Epidermal melanocyte (primary cell): ENCODE data around the gene PSMB7.

ENCODE experiments used
- DNase-seq: peaks from one replicate; pipeline ENCODE4 v3.0.0; 2011; ENCODE audit warnings: low spot score; ENCODE audit not compliant: insufficient read length

The PSMB7 gene

DNA sequence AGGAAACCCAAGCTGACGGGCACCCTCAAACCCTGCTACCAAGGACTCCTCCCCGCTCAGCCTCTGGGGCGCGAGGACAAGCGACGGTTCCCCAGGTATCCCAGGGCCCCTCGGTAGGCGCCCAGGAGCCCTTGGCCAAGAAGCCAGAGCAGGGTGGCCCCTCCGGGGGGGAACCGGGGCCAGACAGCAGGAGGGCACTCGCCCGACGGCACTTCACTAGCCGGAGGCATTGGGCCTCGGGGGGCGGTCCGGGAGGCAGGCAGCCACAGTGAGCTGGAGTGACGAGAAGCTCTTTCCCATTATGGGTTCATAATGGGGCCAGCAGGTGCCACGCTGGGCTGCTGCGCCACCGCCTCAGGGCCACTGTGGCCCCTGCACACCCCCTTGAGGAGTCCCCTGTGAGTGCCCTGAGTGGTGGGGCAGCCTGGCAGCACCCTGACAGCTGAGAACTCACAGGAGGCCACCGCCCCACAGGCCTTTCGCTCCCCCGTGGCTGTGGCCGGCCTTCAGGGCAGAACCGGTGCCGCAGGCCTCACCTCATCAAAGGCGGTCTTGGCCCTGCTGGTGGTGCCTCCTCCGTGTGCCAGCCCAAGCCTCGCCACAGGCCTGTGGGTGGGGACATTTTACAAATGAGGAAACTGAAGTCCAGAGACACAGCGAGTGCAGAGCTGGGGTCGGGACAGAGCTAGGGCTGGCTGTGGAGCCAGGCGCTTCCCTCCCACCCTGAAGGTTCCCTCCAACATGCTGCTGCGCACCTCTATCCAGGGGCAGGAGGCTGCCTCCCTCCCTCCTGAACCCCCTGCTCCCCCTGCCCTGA is 68.7 kb downstream of the PSMB7 start:
- no peak for DNase-seq

DNA sequence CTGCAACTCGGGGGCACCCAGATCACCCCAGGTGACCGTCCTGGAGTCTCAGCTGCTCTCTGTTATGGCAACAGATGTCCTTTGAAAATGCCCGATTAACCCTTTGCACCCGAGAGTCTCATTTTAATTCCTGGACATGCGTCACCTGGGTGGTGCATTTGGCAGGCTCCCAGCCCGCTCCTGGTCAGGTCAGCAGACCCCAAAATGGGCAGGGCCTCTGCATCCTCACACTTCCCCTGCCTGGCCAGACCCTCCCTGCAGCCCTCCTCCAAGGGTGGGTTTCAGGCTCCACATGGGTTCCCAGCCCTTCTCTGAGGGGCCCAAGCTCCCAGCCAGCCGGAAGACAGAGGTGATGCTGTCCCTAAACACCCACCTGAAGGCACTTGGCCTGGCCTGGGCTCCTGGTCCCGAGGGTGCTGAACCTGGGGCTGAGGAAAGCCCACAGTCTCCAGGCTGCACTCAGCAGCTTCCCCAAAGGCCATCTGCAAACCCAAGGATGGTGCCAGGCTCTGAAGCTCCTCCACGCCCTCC is 69.4 kb downstream of the PSMB7 start:
- DNase-seq, result no peak

DNA sequence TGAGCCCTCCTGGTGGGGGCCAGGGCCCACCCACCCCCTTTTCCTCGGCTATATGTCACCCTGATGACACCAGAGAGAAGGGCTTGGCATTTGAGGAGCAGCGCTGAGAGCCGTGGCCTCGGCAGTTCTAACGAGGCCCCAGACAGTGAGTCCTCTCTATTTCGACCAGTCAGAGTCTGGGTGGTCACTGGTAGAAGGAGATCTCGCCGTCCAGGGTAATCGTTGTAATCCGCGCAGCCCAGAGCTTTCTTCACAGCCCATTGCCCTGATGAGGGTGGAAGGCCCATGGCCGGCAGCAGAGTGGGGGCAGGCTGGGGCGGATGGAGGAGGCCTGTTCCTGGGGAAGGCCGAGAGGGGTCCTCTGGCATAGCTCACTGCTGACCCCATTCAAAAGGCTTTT is 70.2 kb downstream of the PSMB7 start:
- DNase-seq, result no peak

DNA sequence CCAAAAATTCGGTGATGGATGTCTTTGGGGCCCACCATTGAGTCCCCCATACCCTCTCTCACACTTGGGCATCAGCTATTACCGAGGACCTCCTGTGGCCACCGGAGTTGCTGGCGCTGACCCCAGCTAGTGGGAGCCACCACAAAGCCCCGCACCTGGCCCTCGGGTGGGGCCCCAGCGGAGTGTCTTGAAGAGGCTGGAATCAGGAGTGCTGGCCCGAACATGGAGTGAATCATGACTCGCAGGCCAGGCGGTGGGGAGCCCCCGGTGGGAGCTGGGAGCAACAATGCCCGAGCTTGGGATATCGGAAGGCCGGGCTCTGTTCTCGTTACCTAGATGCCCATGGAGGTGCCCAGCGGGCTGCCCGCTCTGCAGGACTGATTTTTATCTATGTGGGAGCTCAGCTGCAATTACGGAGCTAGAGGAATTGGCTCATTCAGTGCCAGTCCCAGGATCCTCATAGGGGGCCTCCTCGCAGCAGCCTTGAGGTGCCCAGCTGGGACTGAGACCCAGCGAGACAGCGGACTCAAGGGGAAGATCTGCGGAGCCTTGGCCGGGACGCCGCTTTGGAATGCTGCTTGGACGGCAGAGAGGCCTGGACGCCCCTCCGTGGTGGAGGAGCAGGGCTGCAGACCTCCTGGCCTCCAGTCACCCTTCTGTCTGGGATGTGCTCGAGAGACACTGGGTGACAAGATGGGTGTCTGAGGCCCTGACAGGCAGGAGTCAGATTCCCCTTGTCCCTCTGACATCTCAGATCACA is 70.8 kb downstream of the PSMB7 start:
- no peak for DNase-seq

DNA sequence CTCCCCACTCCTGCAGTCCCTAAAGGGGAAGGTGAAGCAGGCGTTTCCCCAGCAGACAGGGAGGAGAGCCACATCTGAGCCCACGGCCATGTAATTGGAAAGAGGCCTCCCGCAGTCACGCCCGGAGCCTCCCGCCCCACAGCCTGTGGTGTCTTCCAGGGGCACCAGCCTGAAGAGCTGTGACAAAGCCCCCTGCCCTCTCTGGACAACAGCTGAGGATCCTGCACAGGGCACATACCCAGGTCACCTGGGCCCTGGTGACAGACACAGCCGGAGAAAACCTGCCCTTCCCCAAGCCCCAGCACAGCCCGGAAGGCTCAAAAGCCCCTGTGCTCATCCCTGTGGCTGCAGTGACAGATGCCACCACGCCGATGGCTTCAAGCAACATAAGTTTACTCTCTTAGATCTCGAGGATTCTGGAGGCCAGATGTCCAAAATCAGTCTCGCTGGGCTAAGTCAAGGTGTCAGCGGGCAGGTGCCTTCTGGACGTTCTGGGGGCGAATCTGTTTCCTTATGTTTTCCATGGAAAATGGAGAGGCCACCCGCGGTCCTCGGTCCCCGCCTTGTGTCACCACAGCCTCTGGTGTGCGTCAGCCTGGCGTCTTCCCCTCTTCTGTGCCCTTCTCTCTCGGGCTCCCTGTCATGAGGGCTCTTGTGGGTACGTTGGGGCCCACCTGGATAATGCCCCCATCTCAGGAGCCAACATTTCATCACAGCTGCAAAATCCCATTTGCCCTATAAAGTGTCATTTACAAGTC is 71.5 kb downstream of the PSMB7 start:
- no peak for DNase-seq

DNA sequence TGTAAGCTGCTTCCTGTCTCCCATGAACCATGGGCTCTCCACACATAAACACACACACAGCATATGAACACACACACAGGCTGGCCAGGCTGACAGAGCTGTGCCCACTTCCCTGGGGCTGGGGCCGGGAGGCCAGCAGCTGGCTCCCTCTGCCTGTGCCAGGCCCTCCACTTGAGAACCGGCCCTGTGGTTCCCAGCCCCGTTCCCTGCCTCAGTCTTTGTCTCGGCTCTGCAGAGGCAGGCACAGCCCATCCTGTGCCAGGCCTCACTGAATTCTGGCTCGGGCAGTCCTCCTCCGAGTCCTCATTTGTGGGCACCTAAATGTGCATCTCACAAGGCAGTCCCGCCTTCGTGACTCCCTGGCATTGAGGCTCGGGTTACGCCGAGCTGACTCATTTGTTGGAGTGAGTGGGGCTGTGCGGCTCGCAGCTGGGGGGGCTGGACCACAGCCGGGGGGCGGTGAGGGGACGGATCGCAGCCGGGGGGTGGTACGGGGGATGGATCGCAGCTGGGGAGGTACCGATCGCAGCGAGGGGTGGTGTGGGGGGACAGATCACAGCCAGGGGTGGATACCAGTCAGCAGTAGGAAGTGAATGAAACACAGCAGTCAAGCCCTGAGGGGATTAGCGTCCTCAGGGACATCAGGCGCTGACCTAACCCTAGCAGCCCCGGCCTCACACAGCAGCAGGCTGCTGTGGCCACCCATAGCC is 72.3 kb downstream of the PSMB7 start:
- DNase-seq, result peak; percentile 88

DNA sequence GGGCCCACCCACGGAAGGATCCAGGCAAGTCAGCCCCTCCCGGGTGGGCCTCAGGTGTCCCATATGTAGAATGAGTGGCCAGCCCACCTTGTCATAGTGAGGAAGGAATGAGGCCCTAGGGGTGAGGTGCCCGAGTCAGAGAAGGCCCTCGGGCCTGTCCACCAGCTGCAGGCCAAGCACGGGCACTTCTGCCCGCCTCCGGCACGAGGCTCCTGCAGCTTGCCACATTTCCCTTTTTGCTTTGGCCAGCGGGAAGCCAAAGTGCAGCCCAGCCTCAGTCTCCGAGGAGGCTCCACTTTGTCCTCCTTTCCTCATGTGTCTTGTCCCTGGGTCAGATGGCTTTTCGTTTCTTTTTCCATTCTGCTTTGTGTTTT is 72.9 kb downstream of the PSMB7 start:
- no peak for DNase-seq

DNA sequence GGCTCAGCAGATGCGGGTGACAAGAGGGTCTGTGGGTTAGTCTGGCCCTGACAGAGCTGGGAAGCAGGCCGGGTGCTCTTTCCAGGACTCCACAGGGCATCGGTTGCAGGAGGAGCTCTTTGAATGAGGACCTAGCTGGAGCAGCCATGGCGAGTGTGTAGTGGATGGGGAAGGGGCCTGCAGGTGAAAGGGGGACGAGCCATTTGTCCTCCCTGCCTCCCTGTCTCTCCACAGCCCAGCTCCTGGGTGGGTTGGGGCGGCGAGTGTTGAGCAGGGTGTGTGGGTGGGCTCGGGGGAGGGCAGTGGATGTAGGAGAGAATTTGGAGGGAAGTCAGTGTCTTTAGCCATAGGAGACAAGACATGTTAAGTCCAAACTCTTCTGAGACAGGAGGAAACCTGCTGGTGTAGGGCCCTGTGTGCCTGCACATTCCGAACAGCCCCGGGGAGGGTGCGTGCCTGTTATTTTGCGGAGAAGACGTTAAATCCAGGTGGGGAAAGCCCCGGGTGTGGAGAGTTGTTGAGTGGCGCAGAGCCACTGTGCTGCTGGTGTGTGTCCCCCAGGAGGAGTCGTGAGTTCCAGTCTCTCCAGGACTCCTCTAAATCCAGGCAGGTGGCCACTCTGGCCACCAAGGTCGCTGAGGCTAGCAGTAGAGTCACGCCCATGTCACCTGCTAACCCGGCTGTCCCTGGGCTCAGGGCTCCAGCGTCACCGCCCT is 73.6 kb downstream of the PSMB7 start:
- no peak for DNase-seq

DNA sequence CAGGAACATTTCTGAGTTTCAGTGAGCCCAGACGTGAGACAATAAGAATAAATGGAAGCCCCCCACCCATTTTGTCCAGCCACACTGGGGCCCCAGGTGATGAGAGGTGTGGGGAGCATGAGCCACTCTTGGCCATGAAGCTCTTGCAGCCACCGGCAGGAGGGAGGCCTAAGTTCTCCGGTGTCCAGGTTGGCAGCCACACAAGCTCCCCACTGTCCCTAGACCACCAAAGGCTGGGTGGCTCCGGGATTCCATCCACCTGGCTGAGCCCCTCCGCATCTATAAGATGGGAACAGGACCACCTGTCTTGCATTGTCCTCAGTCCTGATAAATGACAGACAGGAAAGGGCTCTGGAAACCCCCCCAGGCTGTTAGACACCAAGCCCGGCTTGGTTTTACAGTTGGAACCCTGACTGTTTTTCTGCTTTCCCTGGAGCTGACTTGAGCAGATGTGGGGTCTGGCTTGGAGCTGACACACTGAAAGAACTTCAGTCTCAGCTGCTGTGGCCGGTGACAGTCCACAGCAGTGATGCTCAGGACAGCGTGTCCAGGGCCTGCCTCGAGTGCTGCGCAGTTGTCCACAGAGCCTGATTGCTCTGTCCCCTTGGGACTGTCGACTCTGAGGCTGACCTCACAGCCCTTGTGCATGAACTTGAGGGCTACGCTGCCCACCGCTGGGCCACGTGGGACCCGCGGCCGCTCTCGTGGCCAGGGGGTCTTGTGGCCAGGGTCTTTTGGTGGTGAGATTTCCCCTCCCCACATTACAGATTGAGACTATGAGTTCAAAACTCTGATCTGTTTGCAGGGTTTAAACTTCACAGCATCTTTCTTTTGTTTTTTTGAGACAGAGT is 74.8 kb downstream of the PSMB7 start:
- DNase-seq, result no peak

DNA sequence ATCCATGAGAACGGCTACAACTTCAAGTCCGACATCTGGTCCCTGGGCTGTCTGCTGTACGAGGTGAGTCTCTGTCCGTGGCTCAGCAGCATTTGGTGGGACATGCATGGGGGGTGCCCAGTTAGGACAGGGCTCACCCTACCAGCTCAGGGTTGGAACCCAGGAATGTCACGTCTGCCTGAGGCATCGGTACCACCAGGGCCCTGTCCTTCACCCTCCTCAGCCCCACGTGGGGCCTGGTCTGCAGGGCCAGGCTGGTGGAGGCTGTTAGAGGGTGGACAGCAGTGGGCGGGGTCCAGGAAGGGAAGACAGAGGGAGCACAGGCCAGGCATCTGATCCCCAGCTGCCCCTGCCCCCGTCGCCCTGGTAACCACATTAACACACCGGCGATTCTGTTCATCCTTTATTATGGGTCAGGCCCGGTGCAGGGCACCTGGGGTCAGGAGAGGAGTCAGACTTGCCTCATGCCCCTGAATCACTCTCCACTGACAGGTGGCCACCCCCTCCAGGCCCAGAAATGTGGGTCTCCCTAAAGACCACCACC is 75.6 kb downstream of the PSMB7 start:
- DNase-seq, result no peak

DNA sequence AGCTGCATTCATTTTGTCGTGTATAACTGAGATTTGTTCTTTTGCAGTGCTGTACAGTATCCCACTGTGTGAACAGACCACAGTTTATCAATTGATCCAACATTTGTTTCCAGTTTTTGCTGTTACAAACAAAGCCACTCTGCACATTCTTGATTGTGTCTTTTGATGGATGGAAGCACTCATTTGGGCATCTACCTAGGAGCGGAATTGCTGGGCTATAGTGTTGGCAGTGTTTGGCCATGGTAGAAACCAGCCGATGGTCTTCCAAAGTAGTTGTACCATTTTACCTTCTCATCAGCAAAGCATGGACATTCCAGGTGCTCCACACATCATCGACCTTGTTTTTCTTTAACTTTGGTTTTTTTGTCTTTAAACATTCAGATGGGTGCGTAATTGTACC is 77.7 kb downstream of the PSMB7 start:
- DNase-seq, result no peak

DNA sequence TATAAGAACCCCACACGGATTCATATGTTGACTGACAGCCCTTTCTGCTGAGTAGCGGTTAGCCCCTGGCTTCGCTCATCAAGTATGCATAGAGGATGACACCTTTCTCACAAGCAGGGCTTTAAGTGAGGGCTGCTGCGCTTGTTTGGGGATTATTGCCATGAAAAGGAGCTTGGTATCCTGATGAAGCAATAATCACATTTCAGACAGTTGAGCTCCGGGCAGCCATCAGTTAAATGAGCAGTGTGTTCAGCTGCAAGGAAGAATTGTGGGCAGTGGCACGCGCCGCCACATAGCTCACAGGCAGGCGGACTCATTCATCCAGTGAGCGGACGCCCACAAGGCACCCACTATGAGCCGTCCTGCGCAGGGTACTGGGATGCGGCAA is 79.9 kb downstream of the PSMB7 start:
- no peak for DNase-seq

DNA sequence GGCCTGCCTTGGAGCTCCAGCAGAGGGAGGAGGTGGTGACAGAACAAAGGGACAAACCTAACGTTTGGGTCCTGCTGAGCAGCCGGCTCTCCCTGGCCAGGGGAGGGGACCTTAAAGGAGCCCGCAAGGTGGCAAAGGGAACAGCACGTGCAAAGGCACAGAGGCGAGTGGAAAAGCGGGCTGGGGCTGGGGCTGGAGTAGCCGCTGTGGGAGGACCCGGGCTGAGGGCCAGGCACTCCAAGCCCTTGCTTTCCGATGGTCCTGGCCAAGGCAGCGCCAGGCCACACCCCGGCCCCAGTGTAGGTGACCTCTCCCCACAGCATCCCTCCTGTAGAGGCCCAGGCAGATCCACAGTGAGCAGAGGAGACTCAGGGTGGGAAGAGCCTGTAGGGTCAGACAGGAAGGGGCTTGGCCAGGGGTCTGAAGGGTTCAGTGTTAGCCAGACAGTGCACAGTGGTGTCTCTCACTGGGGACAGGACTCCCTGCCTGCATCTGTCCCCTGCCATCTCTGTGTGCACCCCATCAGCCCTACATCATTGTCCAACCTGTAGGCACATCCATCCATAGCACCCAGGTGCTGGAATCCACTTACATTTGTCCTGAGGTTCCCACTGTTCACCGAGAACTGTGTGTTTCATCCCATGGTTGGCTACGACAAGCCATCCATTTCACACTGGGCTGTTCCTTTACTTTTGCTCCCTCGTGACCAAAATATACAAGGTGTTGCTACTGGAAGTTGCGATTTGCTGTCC is 80.5 kb downstream of the PSMB7 start:
- DNase-seq, result no peak

DNA sequence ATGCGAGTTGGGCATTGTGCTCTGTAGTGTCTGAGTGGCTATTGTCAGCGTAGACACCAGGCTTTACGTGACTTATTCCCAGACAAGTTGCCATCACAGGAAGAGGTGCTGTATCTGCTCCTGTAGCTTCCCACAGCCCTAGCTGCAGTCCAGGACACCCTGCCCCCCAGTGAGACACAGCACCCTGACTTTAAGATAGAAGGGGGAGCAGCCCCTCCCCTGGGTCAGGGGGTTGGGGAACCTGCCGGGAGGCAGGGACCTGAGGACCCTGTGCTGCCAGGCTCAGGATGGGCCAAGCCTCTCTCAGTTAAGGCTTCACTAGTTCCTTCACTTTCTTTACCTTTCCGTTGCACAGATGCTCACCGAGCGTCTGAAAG is 82.1 kb downstream of the PSMB7 start:
- no peak for DNase-seq

DNA sequence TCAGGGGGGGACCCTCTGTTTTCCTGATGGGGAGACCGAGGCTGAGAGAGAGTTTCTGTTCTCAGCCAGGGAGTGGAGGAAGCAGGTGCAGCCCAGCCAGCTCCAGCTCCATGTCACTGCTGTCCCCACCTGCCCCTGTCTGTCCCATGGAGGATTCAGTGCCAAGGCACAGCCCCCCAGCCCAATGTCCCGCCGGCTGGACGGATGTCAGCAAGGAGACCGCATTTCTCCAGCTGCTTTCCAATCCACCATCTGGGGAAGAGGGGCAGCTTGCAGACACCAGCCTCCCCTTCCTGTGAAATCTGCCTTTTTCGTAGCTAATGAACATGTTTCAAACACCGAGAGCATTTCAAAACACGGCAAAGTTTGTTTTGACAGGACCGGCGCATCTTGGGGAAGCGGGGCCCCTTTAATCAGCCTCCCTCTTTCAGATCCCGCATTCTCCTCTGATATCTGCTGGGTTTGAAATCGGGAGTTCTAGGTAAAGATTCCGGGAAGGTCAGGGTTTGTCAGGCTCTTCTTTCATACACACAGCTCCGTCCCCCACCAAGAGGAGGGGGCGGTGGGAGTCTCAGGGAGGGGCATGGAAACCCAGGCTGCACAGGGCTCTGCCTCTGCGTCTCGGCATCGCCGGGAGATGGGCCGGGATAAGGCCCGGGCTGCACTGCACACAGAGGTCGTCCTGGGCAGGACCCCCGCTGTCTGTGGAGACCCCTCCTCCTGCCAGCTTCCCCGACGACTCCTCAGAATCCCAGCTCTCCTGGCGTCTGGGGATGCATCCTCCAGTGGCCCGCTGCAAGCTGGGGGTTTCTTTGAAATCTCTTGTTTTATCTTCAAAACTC is 82.7 kb downstream of the PSMB7 start:
- DNase-seq, result no peak

DNA sequence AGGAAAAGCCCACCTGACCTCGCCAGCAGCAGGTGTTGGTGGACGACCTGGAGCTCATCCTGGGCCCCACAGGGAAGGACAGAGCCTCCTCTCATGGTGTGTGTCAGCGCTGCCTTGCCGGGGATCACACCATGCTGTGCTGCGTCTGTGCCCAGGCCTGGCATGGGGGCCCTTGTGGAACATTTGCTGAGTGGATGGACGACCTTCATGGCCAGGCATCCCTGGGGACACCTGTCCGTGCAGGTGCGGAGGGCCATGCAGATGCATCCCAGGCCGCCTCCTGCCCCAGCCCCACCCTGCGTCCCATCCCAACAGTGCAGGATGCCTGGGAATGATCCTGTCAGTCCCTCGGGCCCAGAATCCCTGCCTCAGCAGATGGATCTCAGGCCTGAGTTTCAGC is 83.7 kb downstream of the PSMB7 start:
- DNase-seq, result no peak

DNA sequence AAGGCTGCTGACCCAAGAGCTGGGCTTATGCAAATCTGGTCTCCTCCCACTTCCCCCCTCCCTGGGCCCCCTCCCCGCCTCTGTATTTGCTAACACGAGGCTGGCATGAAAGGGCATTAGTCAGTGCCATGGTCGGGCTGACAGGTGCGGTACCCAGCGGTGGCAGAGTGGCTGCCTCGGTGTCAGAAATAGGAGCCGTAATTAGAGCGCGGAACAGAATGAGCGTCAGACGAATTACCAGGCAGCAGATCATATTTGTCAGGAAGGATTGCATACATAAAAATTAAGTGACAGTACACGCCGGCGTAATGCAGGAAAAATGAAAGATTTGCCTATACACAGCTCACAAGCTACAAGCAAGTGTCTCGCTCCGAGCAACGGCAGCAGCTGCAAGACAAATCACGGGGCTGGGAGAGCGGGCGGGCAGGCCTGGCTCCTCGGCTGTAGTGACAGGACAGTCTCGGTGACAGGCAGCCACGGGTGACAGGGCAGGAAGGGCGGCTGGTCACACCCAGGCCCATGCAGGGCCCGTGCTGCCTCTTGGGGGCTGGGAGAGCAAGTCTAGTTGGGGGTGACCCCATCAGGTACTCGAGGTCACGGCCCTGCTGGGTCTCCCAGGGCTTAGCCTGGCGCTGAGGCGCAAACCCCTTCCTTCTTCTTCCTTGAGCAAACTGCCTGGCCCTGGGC is 85.1 kb downstream of the PSMB7 start:
- no peak for DNase-seq
